Measurements from ENCODE around the gene N4BP3. TPM values are rescaled to one million over a fixed set of nuclear protein-coding genes. Genes with fewer than 3 reads are reported as not detected.
"Not testable (repeated sequence)": the region's sequence is repeated elsewhere in the genome, so short reads cannot be mapped to it uniquely, and the experiment has no call there.

Gene N4BP3
- total RNA-seq, 2 donors from 2014 or later = 2.3 to 4.7 TPM

DNA sequence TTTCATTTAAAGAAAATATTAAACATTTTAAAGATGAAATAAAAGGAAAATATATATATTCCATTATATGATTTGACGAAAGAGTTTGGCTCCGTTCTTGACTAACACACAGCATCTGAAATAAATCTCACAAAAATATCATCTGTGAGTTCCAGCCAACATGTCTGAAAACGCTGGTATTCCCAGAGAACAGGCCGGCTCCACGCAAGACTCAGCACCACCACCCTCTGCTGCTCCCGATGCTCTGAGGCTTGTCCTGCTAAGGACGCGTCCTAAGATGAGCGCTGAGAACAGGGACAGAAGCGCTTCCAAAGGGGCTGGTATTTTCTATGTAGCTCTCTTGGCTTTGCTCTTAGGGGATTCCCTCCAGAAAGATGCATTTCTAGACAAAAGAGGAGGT is 40.6 kb upstream of the N4BP3 start:
- Histone ChIP-seq H3K36me3 (no peaks in the 10 kb centered on the region), H3K4me1 (replicated peaks) (no peaks in the 10 kb centered on the region), H3K4me3 (no peak overlapping the region), H3K27me3 (replicated peaks; ENCODE audit: insufficient read depth) (no peaks in the 10 kb centered on the region), H3K27ac (no peak overlapping the region), H3K9me3 (no peaks in the 10 kb centered on the region)
- intact Hi-C loops (cut with DNase I) = no loop called here
- WGBS = 69% methylated on average over 10 of the region's 10 CpGs
- no peak for DNase-seq (ENCODE audit: low spot score)
- no peak for TF ChIP-seq POLR2AphosphoS5 (IDR thresholded peaks at IDR 0.05)
- TF ChIP-seq, protein P1, sequence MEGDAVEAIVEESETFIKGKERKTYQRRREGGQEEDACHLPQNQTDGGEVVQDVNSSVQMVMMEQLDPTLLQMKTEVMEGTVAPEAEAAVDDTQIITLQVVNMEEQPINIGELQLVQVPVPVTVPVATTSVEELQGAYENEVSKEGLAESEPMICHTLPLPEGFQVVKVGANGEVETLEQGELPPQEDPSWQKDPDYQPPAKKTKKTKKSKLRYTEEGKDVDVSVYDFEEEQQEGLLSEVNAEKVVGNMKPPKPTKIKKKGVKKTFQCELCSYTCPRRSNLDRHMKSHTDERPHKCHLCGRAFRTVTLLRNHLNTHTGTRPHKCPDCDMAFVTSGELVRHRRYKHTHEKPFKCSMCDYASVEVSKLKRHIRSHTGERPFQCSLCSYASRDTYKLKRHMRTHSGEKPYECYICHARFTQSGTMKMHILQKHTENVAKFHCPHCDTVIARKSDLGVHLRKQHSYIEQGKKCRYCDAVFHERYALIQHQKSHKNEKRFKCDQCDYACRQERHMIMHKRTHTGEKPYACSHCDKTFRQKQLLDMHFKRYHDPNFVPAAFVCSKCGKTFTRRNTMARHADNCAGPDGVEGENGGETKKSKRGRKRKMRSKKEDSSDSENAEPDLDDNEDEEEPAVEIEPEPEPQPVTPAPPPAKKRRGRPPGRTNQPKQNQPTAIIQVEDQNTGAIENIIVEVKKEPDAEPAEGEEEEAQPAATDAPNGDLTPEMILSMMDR (IDR thresholded peaks at IDR 0.05) = no peak
- no peak for TF ChIP-seq POLR2A (IDR thresholded peaks at IDR 0.05)

DNA sequence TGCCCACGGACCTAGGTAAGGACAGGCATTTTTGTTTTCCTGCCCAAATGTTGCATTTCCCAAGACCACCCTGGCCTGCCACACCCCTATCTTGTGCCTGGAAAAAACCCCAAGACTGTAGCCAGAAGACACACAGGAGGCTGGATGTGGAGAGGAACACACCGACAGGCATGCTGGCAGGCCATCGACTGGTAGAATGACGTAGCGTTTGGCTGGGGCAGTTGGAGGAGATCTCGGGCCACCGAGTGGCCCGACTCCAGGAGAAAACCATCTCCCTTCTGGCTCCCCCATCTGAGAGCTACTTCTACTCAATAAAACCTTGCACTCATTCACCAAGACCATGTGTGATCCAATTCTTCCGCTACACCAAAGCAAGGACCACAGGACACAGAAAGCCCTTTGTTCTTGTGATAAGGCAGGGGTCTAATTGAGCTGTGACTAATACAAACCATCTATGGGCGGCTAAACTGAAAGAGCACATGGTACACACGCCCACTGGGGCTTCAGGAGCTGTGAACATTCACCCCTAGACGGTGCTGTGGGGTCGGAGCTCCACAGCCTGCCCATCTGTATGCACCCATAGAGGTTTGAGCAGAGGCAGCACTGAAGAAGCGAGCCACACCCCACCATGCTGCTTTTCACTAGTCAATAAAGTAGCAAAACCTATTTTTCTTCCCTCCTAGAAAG is 38.9 kb upstream of the N4BP3 start:
- H3K9me3 ChIP-seq = no peaks in the 10 kb centered on the region
- H3K4me3 ChIP-seq = no peak overlapping the region
- H3K27me3 ChIP-seq (replicated peaks; ENCODE audit: insufficient read depth) = no peaks in the 10 kb centered on the region
- WGBS = 55% methylated on average over 14 of the region's 14 CpGs
- no peak for DNase-seq (ENCODE audit: low spot score)
- no peak for TF ChIP-seq POLR2A (IDR thresholded peaks at IDR 0.05)
- no peak for TF ChIP-seq POLR2AphosphoS5 (IDR thresholded peaks at IDR 0.05)
- TF ChIP-seq, protein P1 (IDR thresholded peaks at IDR 0.05) = no peak
- no peaks in the 10 kb centered on the region for H3K36me3 ChIP-seq
- H3K27ac ChIP-seq = no peak overlapping the region
- intact Hi-C loops (cut with DNase I) = no loop called here
- no peaks in the 10 kb centered on the region for H3K4me1 ChIP-seq (replicated peaks)

DNA sequence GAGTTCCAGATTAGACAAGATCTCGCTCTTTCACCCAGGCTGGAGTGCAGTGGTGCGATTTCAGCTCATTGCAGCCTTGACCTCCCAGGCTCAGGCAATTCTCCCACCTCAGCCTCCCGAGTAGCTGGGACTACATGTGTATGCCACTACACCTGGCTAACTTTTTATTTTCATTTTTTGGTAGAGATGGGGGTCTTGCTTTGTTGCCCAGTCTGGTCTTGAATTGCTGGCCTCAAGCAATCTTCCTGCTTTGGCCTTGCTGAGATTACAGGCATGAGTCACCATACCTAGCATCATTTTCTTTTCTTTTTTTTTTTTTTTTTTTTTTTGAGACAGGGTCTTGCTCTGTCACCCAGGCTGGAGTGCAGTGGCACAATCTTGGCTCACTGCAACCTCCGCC is 36.4 kb upstream of the N4BP3 start:
- intact Hi-C loops (cut with DNase I) = loop anchor here (2.0 kb wide), 1 partner anchor 88 kb away; no protein-coding TSS in a partner anchor
- not testable (repeated sequence) for H3K27me3 ChIP-seq (replicated peaks; ENCODE audit: insufficient read depth); H3K4me1 ChIP-seq (replicated peaks); H3K9me3 ChIP-seq; H3K4me3 ChIP-seq; H3K27ac ChIP-seq; H3K36me3 ChIP-seq; DNase-seq (ENCODE audit: low spot score)
- WGBS = 94% methylated on average over 4 of the region's 4 CpGs

DNA sequence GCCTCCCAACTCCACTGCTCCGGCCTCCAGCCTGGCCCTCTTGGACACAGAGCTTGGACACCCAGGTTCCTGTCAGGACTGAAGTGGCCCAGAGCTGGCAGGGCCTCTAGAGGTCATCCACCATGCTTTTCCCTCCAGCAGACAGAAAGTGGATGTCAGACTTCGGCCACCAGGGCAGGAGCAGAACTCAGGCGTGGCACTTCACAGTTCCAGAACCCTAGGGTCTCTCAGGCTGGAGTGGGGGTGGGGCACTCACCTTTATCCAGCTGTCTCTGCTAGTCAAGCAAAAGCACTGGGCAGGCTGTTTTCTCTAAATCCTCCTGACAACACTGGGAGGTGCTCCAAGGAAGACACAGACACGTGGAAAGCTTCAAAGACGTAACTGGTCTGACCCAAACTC is 35.6 kb upstream of the N4BP3 start:
- Histone ChIP-seq H3K27me3 (replicated peaks; ENCODE audit: insufficient read depth) (no peaks in the 10 kb centered on the region), H3K27ac (no peak overlapping the region), H3K4me3 (no peak overlapping the region), H3K36me3 (no peaks in the 10 kb centered on the region), H3K4me1 (replicated peaks) (no peaks in the 10 kb centered on the region), H3K9me3 (no peaks in the 10 kb centered on the region)
- DNase-seq (ENCODE audit: low spot score) = no peak
- no peak for TF ChIP-seq POLR2AphosphoS5 (IDR thresholded peaks at IDR 0.05)
- no peak for TF ChIP-seq POLR2A (IDR thresholded peaks at IDR 0.05)
- TF ChIP-seq, protein P1 (IDR thresholded peaks at IDR 0.05) = no peak
- intact Hi-C loops (cut with DNase I) = loop anchor here (2.0 kb wide), 1 partner anchor 87 kb away; no protein-coding TSS in a partner anchor
- WGBS = 80% methylated on average over 5 of the region's 5 CpGs

DNA sequence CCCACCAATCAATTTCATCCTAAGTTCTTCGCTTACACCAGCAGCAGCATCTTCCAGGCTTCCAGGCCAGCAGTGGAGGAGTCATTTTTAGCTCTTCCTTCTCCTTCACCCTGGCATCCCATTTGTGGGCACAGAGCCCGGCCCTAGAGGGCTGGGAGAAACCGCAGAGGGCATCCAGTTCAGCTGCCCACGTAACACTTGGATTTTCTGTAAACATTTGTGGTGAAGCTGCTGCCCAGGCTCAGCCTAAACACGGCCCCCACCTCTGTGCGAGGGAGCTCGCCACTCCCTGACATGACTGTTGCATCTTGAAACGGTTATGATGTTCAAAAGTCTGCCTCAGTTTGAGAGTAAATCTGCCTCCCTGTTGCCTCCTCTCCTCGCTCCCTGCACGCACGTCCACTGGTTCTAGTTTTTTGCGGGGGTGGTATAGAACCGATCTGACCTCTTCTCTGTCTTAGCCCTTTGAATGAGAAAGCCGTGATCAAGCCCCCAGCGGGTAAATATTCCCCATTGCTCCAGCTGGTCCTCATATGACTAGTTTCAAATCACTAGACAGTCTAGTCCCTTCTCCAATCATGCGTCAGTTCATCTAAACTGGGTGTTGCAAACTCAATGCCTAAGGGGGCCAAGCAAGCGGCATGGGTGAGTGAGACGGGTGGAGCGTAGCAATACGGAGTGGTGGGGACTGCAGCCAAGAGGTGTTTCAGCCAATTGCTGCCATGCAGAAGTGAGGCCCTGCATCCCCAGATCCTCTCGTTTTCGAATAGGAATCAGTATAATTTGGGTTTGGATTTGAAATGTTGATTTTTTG is 34.9 kb upstream of the N4BP3 start:
- Histone ChIP-seq H3K27ac (no peak overlapping the region), H3K4me3 (no peak overlapping the region), H3K27me3 (replicated peaks; ENCODE audit: insufficient read depth) (no peaks in the 10 kb centered on the region), H3K4me1 (replicated peaks) (no peaks in the 10 kb centered on the region), H3K9me3 (no peaks in the 10 kb centered on the region), H3K36me3 (no peaks in the 10 kb centered on the region)
- TF ChIP-seq, protein P1 (IDR thresholded peaks at IDR 0.05) = no peak
- TF ChIP-seq POLR2AphosphoS5 (IDR thresholded peaks at IDR 0.05) = no peak
- TF ChIP-seq POLR2A (IDR thresholded peaks at IDR 0.05) = no peak
- no peak for DNase-seq (ENCODE audit: low spot score)
- 81% methylated on average over 22 of the region's 22 CpGs for WGBS
- intact Hi-C loops (cut with DNase I) = no loop called here
